Pulmonary artery endothelial cell (primary cell): ENCODE results near the gene ITGB2. TPM values are rescaled to one million over a fixed set of nuclear protein-coding genes. Genes with fewer than 3 reads are reported as not detected.
"Not testable (repeated sequence)": the region's sequence is repeated elsewhere in the genome, so short reads cannot be mapped to it uniquely, and the experiment has no call there.

Experiments used
- DNase-seq: peaks from one replicate; pipeline ENCODE4 v3.0.0-alpha.2; 2011; ENCODE audit warnings: low read depth, low spot score
- total RNA-seq: library from RNA; depleted of rRNA; stranded (reverse); fragments of >200 nt; gene quantifications from 2 replicates; pipeline ENCODE4 v1.2.3, GENCODE V29; 2014

The ITGB2 gene
- total RNA-seq, 1 donor from 2014 or later, result 0.13 TPM

GRCh38 chr21:44886113-44887075 lies 34.3 kb downstream of the ITGB2 start:
- DNase-seq, result no peak

- DNase-seq, result no peak
These were observed 35.1 kb downstream of the ITGB2 start for GRCh38 chr21:44885615-44886014.

- no peak for DNase-seq
These were observed 36.6 kb downstream of the ITGB2 start for GRCh38 chr21:44884097-44884496.

GRCh38 chr21:44883250-44883649 lies 37.4 kb downstream of the ITGB2 start:
- DNase-seq, result no peak

- DNase-seq, result no peak
These were observed 39.4 kb downstream of the ITGB2 start for GRCh38 chr21:44881198-44881872.

- peak; percentile 83 for DNase-seq
These were observed 40.1 kb downstream of the ITGB2 start for GRCh38 chr21:44880405-44881197.

GRCh38 chr21:44879238-44879637 lies 41.5 kb downstream of the ITGB2 start:
- not testable (repeated sequence) for DNase-seq

GRCh38 chr21:44878053-44878982 lies 42.4 kb downstream of the ITGB2 start:
- no peak for DNase-seq

GRCh38 chr21:44876849-44877575 lies 43.7 kb downstream of the ITGB2 start:
- DNase-seq, result no peak

GRCh38 chr21:44875316-44875700 lies 45.4 kb downstream of the ITGB2 start:
- DNase-seq, result no peak

GRCh38 chr21:44874497-44875315 lies 46.0 kb downstream of the ITGB2 start:
- DNase-seq, result no peak

- DNase-seq, result no peak
These were observed 46.5 kb downstream of the ITGB2 start for GRCh38 chr21:44874240-44874496.

- peak; percentile 77 for DNase-seq
These were observed 47.1 kb downstream of the ITGB2 start, which contains the start of gene PTTG1IP for GRCh38 chr21:44873356-44874239. TSS of gene PTTG1IP (minus strand) at chr21:44873690. CDS start at chr21:44873616, 74 bp downstream.

- DNase-seq, result no peak
These were observed 47.9 kb downstream of the ITGB2 start for GRCh38 chr21:44872649-44873355.

GRCh38 chr21:44872323-44872648 lies 48.4 kb downstream of the ITGB2 start:
- no peak for DNase-seq

- no peak for DNase-seq
These were observed 49.0 kb downstream of the ITGB2 start for GRCh38 chr21:44871576-44872269.
